HCEC 1CT (cell line): Measurements from ENCODE around the gene CTNNAL1.
"Not testable (repeated sequence)": the region's sequence is repeated elsewhere in the genome, so short reads cannot be mapped to it uniquely, and the experiment has no call there.

ENCODE experiments used
- DNase-seq: peaks from one replicate; pipeline ENCODE4 v3.0.0-alpha.2; 2017

The CTNNAL1 gene

GRCh38 chr9:108921200-108921599 lies 92.1 kb downstream of the CTNNAL1 start:
- no peak for DNase-seq

- not testable (repeated sequence) for DNase-seq
Measured at GRCh38 chr9:108920401-108920800, 92.9 kb downstream of the CTNNAL1 start.

GRCh38 chr9:108919517-108919916 lies 93.8 kb downstream of the CTNNAL1 start:
- DNase-seq = no peak

GRCh38 chr9:108913391-108913790 lies 99.9 kb downstream of the CTNNAL1 start:
- no peak for DNase-seq

GRCh38 chr9:108911820-108912219 lies 101.5 kb downstream of the CTNNAL1 start:
- DNase-seq = no peak

GRCh38 chr9:108910914-108911313 lies 102.4 kb downstream of the CTNNAL1 start:
- no peak for DNase-seq

GRCh38 chr9:108910402-108910801 lies 102.9 kb downstream of the CTNNAL1 start:
- DNase-seq = no peak

- no peak for DNase-seq
Measured at GRCh38 chr9:108905494-108905893, 107.8 kb downstream of the CTNNAL1 start.

- DNase-seq = no peak
Measured at GRCh38 chr9:108904161-108904560, 109.1 kb downstream of the CTNNAL1 start.

GRCh38 chr9:108903420-108904103 lies 109.7 kb downstream of the CTNNAL1 start:
- DNase-seq = no peak

GRCh38 chr9:108900176-108900575 lies 113.1 kb downstream of the CTNNAL1 start:
- DNase-seq = no peak

GRCh38 chr9:108899023-108899695 lies 114.1 kb downstream of the CTNNAL1 start:
- DNase-seq = not testable (repeated sequence)

- no peak for DNase-seq
Measured at GRCh38 chr9:108897324-108898096, 115.8 kb downstream of the CTNNAL1 start.

GRCh38 chr9:108894225-108894997 lies 118.9 kb downstream of the CTNNAL1 start:
- DNase-seq = no peak
